Keratinocyte (primary cell): ENCODE data around the gene WARS2.

Source experiments
- EZH2 ChIP-seq: IDR thresholded peaks from one replicate; pipeline ENCODE4 v1.6.1; 2012; ENCODE audit warnings: inconsistent platforms, mild to moderate bottlenecking, low read length, moderate library complexity
- TF ChIP-seq, protein P1 (sequence below), 3 experiments: IDR thresholded peaks in 1 of 3; conservative IDR thresholded peaks in 1 of 3; optimal IDR thresholded peaks in 1 of 3; 2 replicates in 2 of 3; 3 replicates in 1 of 3; pipeline versions ENCODE3 to v1.5.1; 2011; ENCODE audit warnings: low read length in 3 of 3, mild to moderate bottlenecking in 3 of 3, moderate library complexity in 2 of 3, control low read depth in 1 of 3, inconsistent platforms in 1 of 3; ENCODE audit not compliant: insufficient read depth in 2 of 3; ENCODE audit errors: extremely low read depth in 1 of 3

DNA sequence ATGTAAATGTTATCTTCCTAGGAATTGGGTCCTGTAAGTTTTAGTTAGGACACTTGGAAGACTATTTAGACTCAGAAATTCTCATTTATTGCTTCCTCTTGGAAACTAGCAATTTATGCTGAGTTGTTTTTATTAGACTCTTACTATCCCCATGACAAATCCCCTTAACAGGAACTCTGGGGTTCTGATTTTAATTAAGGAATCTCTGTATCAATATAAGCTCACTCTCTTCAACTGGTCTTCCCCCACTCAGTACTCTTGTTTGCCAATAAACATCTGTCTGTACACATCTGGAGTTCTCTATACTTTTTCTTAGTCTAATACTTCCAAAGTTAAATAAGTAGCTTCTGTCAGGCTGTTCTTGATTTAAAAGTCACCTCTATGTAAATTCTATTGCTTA is 88.2 kb downstream of the WARS2 start:
- TF ChIP-seq, protein P1, sequence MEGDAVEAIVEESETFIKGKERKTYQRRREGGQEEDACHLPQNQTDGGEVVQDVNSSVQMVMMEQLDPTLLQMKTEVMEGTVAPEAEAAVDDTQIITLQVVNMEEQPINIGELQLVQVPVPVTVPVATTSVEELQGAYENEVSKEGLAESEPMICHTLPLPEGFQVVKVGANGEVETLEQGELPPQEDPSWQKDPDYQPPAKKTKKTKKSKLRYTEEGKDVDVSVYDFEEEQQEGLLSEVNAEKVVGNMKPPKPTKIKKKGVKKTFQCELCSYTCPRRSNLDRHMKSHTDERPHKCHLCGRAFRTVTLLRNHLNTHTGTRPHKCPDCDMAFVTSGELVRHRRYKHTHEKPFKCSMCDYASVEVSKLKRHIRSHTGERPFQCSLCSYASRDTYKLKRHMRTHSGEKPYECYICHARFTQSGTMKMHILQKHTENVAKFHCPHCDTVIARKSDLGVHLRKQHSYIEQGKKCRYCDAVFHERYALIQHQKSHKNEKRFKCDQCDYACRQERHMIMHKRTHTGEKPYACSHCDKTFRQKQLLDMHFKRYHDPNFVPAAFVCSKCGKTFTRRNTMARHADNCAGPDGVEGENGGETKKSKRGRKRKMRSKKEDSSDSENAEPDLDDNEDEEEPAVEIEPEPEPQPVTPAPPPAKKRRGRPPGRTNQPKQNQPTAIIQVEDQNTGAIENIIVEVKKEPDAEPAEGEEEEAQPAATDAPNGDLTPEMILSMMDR (optimal IDR thresholded peaks at IDR 0.05 in 1 of 3, IDR thresholded peaks at IDR 0.05 in 1 of 3, conservative IDR thresholded peaks at IDR 0.05 in 1 of 3; ENCODE audit: extremely low read depth in 1 of 3, insufficient read depth in 2 of 3, low read length in 3 of 3) = no peak
- TF ChIP-seq EZH2 = no peak
